Right ventricle myocardium superior (tissue), 1 donor: ENCODE data around the gene TMEM44. TPM values are rescaled to one million over a fixed set of nuclear protein-coding genes. Genes with fewer than 3 reads are reported as not detected.

Source experiments
- ATAC-seq: fragments of 200-7000 bp; cut with Tn5 transposase; one replicate; pipeline ENCODE4 v1.9.1; 2020; ENCODE audit warnings: mild to moderate bottlenecking; ENCODE audit not compliant: poor library complexity
- DNase-seq: peaks from one replicate; pipeline ENCODE4 v3.0.0-alpha.2; 2020
- intact Hi-C: fragments of 100-400 bp; cut with DNase I; formaldehyde crosslinking; loops from one replicate; pipeline ENCODE4 v1.11.2; 2022
- long read RNA-seq: library from polyadenylated mRNA; unstranded; transcript quantifications from one replicate; pipeline ENCODE4 v2.0.0, GENCODE V29; 2021
- total RNA-seq: library from RNA; stranded (reverse); fragmentation: NEBNext Ultra II Directional; extraction: Animal tissue kit (Norgen Biotek cat#: 25700); gene quantifications from one replicate; pipeline ENCODE4 v1.2.1, GENCODE V29; 2021
- donor health status: DM: no; HTN: yes; CAD: no; lungs with severe emphysema.

The TMEM44 gene
- total RNA-seq, result 3.6 TPM
- long read RNA-seq, transcript TMEM44-202 (10 exons, 2,245 nt), result major isoform, 10 of 19 reads
- long read RNA-seq, partial matches to known transcripts, result 0 of 19 reads
- long read RNA-seq, other reads (novel, unspliced or antisense), result 9 of 19 reads

GRCh38 chr3:194633349-194634004, at the start of gene TMEM44:
TSS of gene TMEM44 (minus strand) at chr3:194633419. CDS start at chr3:194633215, 204 bp downstream.
- DNase-seq, result peak; percentile 86
- intact Hi-C loops, result no loop called here
- peak; percentile 93 for ATAC-seq

- peak; percentile 49 for ATAC-seq
- intact Hi-C loops, result loop anchor here (2.0 to 10.0 kb wide), 3 partner anchors 192 to 578 kb away; no protein-coding TSS in a partner anchor
- peak; percentile 60 for DNase-seq
Observed at GRCh38 chr3:194682694-194683310, 49.6 kb upstream of the TMEM44 start.

- ATAC-seq, result no peak
- DNase-seq, result no peak
- intact Hi-C loops, result loop anchor here (2.0 to 10.0 kb wide), 3 partner anchors 193 to 579 kb away; no protein-coding TSS in a partner anchor
Observed at GRCh38 chr3:194682189-194682693, 49.0 kb upstream of the TMEM44 start.

- ATAC-seq (no peak), DNase-seq (no peak)
- intact Hi-C loops, result loop anchor here (10.0 kb wide), 1 partner anchor 194 kb away; no protein-coding TSS in a partner anchor
Observed at GRCh38 chr3:194680888-194681615, 47.8 kb upstream of the TMEM44 start.

- ATAC-seq (no peak), DNase-seq (no peak)
- intact Hi-C loops, result loop anchor here (5.0 kb wide), 1 partner anchor 846 kb away; no protein-coding TSS in a partner anchor
Observed at GRCh38 chr3:194676471-194676870, 43.3 kb upstream of the TMEM44 start.

- DNase-seq (no peak), ATAC-seq (no peak)
- intact Hi-C loops, result loop anchor here (5.0 kb wide), 1 partner anchor 847 kb away; no protein-coding TSS in a partner anchor
Observed at GRCh38 chr3:194675680-194676079, 42.5 kb upstream of the TMEM44 start.

- intact Hi-C loops, result loop anchor here (5.0 kb wide), 1 partner anchor 847 kb away; no protein-coding TSS in a partner anchor
- no peak for ATAC-seq
- DNase-seq, result no peak
Observed at GRCh38 chr3:194675081-194675640, 41.9 kb upstream of the TMEM44 start.

GRCh38 chr3:194673761-194674160, 40.5 kb upstream of the TMEM44 start:
- ATAC-seq, result no peak

GRCh38 chr3:194672876-194673275, 39.7 kb upstream of the TMEM44 start:
- intact Hi-C loops, result no loop called here
- ATAC-seq (peak; percentile 3), DNase-seq (no peak)

More at GRCh38 chr3:194673761-194674160, 40.5 kb upstream of the TMEM44 start:
- no peak for DNase-seq
- intact Hi-C loops, result no loop called here

GRCh38 chr3:194671900-194672808, 38.9 kb upstream of the TMEM44 start, which contains the start of gene LSG1:
TSS of gene LSG1 (minus strand) at chr3:194672191. CDS start at chr3:194672162, 29 bp downstream.
- ATAC-seq (peak; percentile 98), DNase-seq (peak; percentile 94)
- intact Hi-C loops, result no loop called here

- no peak for ATAC-seq
- intact Hi-C loops, result no loop called here
- no peak for DNase-seq
Observed at GRCh38 chr3:194671511-194671899, 38.3 kb upstream of the TMEM44 start.

- ATAC-seq (no peak), DNase-seq (no peak)
- intact Hi-C loops, result no loop called here
Observed at GRCh38 chr3:194667363-194667762, 34.1 kb upstream of the TMEM44 start.

- DNase-seq, result no peak
- intact Hi-C loops, result no loop called here
- ATAC-seq, result no peak
Observed at GRCh38 chr3:194664857-194665256, 31.6 kb upstream of the TMEM44 start.

GRCh38 chr3:194661946-194662345, 28.7 kb upstream of the TMEM44 start:
- no peak for DNase-seq
- intact Hi-C loops, result no loop called here
- no peak for ATAC-seq

GRCh38 chr3:194661374-194661773, 28.2 kb upstream of the TMEM44 start:
- intact Hi-C loops, result no loop called here
- no peak for ATAC-seq
- no peak for DNase-seq

GRCh38 chr3:194659778-194660177, 26.6 kb upstream of the TMEM44 start:
- DNase-seq (no peak), ATAC-seq (no peak)
- intact Hi-C loops, result no loop called here

- no peak for ATAC-seq
- intact Hi-C loops, result no loop called here
- no peak for DNase-seq
Observed at GRCh38 chr3:194658477-194659242, 25.4 kb upstream of the TMEM44 start.
